ENCODE results near the gene HSPH1. TPM values are rescaled to one million over a fixed set of nuclear protein-coding genes. Genes with fewer than 3 reads are reported as not detected.

The HSPH1 gene
- polyA plus RNA-seq, 1 donor (not counting 4 experiments of a cell fraction or from before 2014, with no cell fraction given), result 111 TPM

DNA sequence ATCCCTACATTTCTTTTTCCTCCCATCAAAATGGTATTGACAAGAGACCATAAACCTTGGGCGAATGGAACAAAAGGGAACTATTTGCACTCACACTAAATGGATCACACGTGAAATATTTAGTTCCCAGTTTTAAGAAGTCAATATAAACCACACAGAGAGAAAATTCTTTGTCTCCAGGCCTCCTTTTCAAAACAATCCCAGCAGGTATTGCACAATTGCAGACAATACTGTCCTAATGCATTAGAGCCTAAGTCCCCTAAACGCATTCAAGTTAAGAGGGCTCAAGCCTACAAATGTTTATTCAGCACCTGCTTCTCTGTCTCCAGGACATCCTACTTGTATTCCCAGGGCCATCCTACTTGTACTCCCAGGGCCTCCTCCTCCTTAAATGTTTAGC is 36.8 kb upstream of the HSPH1 start:
- dilution Hi-C loops (cut with MboI; ENCODE audit: extremely low pct_ligation_motif_present, low sequenced_read_pairs), result no loop called here
- TF ChIP-seq EZH2 (IDR thresholded peaks at IDR 0.05; ENCODE audit: low read length), result no peak
- TF ChIP-seq, protein P1, sequence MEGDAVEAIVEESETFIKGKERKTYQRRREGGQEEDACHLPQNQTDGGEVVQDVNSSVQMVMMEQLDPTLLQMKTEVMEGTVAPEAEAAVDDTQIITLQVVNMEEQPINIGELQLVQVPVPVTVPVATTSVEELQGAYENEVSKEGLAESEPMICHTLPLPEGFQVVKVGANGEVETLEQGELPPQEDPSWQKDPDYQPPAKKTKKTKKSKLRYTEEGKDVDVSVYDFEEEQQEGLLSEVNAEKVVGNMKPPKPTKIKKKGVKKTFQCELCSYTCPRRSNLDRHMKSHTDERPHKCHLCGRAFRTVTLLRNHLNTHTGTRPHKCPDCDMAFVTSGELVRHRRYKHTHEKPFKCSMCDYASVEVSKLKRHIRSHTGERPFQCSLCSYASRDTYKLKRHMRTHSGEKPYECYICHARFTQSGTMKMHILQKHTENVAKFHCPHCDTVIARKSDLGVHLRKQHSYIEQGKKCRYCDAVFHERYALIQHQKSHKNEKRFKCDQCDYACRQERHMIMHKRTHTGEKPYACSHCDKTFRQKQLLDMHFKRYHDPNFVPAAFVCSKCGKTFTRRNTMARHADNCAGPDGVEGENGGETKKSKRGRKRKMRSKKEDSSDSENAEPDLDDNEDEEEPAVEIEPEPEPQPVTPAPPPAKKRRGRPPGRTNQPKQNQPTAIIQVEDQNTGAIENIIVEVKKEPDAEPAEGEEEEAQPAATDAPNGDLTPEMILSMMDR (optimal IDR thresholded peaks at IDR 0.05 in 1 of 3, IDR thresholded peaks at IDR 0.05 in 1 of 3, conservative IDR thresholded peaks at IDR 0.05 in 1 of 3; ENCODE audit: extremely low read depth in 1 of 3, insufficient read depth in 2 of 3, low read length in 3 of 3), result no peak

DNA sequence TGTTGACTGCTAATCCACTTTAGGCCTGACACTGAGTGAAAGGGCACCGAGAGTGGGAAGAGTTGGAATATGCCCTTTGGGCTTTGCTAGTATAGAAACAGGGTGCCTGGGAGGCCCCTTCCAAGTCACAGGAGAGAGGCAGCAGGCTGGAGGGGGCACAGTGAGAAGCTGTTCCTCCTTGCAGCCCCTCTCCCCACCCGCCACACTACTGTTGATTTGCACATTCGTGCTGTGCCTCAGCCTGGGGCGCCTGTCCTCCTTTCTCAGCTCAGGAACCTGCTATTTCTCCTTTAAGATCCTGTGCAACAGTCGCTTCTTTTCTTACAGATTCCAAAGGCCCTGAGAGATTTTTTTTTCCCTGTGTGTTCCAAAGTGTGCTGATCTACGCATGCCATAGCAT is 35.3 kb upstream of the HSPH1 start:
- no peak overlapping the region for H3K9ac ChIP-seq (ENCODE audit: control insufficient read depth, extremely low read depth, insufficient read depth, low read length)
- no peak overlapping the region for H2AFZ ChIP-seq (ENCODE audit: control insufficient read depth, low read length)
- DNase-seq (ENCODE audit: low read depth, low spot score) (no peak), FAIRE-seq (no peak)
- no peaks in the 10 kb centered on the region for H3K27me3 ChIP-seq (ENCODE audit: control insufficient read depth, extremely low read depth, insufficient read depth, low read length)
- H3K79me2 ChIP-seq (ENCODE audit: control insufficient read depth, insufficient read depth, low read length), result no peaks in the 10 kb centered on the region
- no peaks in the 10 kb centered on the region for H3K9me3 ChIP-seq (ENCODE audit: control insufficient read depth, low read depth, low read length)
- dilution Hi-C loops (cut with MboI; ENCODE audit: extremely low pct_ligation_motif_present, low sequenced_read_pairs), result no loop called here
- H4K20me1 ChIP-seq (ENCODE audit: control insufficient read depth, extremely low read depth, insufficient read depth, low read length), result no peaks in the 10 kb centered on the region
- no peaks in the 10 kb centered on the region for H3K36me3 ChIP-seq (ENCODE audit: control insufficient read depth in 2 of 2, extremely low read depth in 1 of 2, insufficient read depth in 2 of 2, low read length in 2 of 2)
- TF ChIP-seq EZH2 (IDR thresholded peaks at IDR 0.05; ENCODE audit: low read length), result no peak
- TF ChIP-seq, protein P1 (optimal IDR thresholded peaks at IDR 0.05 in 1 of 3, IDR thresholded peaks at IDR 0.05 in 1 of 3, conservative IDR thresholded peaks at IDR 0.05 in 1 of 3; ENCODE audit: extremely low read depth in 1 of 3, insufficient read depth in 2 of 3, low read length in 3 of 3), result no peak
- peaks cover 11% of the 10 kb centered on the region for H3K4me1 ChIP-seq (ENCODE audit: control insufficient read depth, extremely low read depth, insufficient read depth, low read length)
- no peak overlapping the region for H3K27ac ChIP-seq (ENCODE audit: control insufficient read depth, insufficient read depth, low read length)
- H3K9me1 ChIP-seq (ENCODE audit: control insufficient read depth, extremely low read depth, insufficient read depth, low read length), result no peaks in the 10 kb centered on the region
- no peak overlapping the region for H3K4me3 ChIP-seq (ENCODE audit: control insufficient read depth in 2 of 3, extremely low read depth in 1 of 3, insufficient read depth in 2 of 3, low read depth in 1 of 3, low read length in 3 of 3)
- no peak overlapping the region for H3K4me2 ChIP-seq (ENCODE audit: control insufficient read depth, extremely low read depth, insufficient read depth, low read depth, low read length)

More for the DNA sequence above, 36.8 kb upstream of the HSPH1 start:
- FAIRE-seq (no peak), DNase-seq (ENCODE audit: low read depth, low spot score) (no peak)
- no peaks in the 10 kb centered on the region for H3K27me3 ChIP-seq (ENCODE audit: control insufficient read depth, extremely low read depth, insufficient read depth, low read length)
- no peak overlapping the region for H3K27ac ChIP-seq (ENCODE audit: control insufficient read depth, insufficient read depth, low read length)
- H3K9me3 ChIP-seq (ENCODE audit: control insufficient read depth, low read depth, low read length), result no peaks in the 10 kb centered on the region
- H3K79me2 ChIP-seq (ENCODE audit: control insufficient read depth, insufficient read depth, low read length), result no peaks in the 10 kb centered on the region
- H3K36me3 ChIP-seq (ENCODE audit: control insufficient read depth in 2 of 2, extremely low read depth in 1 of 2, insufficient read depth in 2 of 2, low read length in 2 of 2), result no peaks in the 10 kb centered on the region
- H4K20me1 ChIP-seq (ENCODE audit: control insufficient read depth, extremely low read depth, insufficient read depth, low read length), result no peaks in the 10 kb centered on the region
- H3K9me1 ChIP-seq (ENCODE audit: control insufficient read depth, extremely low read depth, insufficient read depth, low read length), result no peaks in the 10 kb centered on the region
- no peak overlapping the region for H2AFZ ChIP-seq (ENCODE audit: control insufficient read depth, low read length)
- no peak overlapping the region for H3K4me3 ChIP-seq (ENCODE audit: control insufficient read depth in 2 of 3, extremely low read depth in 1 of 3, insufficient read depth in 2 of 3, low read depth in 1 of 3, low read length in 3 of 3)
- no peak overlapping the region for H3K4me2 ChIP-seq (ENCODE audit: control insufficient read depth, extremely low read depth, insufficient read depth, low read depth, low read length)
- peaks cover 15% of the 10 kb centered on the region for H3K4me1 ChIP-seq (ENCODE audit: control insufficient read depth, extremely low read depth, insufficient read depth, low read length)
- no peak overlapping the region for H3K9ac ChIP-seq (ENCODE audit: control insufficient read depth, extremely low read depth, insufficient read depth, low read length)
